Esophagus squamous epithelium (tissue), 5 donors: Measurements from ENCODE around the gene MBD4. TPM values are rescaled to one million over a fixed set of nuclear protein-coding genes. Genes with fewer than 3 reads are reported as not detected.

Experiments
- DNase-seq: peaks from one replicate; lab custom pipeline; 2025; lab: John Stamatoyannopoulos, UW
- H3K27ac ChIP-seq, 4 donors: fragments of 200-600 bp; sonication (generic); one replicate each; pipeline ENCODE4 v1.5.1; 2016 to 2019; ENCODE audit warnings: mild to moderate bottlenecking in 1 of 4
- H3K27me3 ChIP-seq, 4 donors: fragments of 200-600 bp; sonication (generic); 1 replicate in 3 of 4; 2 replicates in 1 of 4; pipeline versions ENCODE4 v1.5.1 to v1.6.0; 2017 to 2021; ENCODE audit warnings: antibody characterized with exemption in 1 of 4
- H3K36me3 ChIP-seq, 3 donors: fragments of 200-600 bp; sonication (generic); one replicate each; pipeline ENCODE4 v1.5.1; 2016 to 2019
- H3K4me1 ChIP-seq, 3 donors: fragments of 200-600 bp; sonication (generic); one replicate each; pipeline ENCODE4 v1.5.1; 2017 to 2019
- H3K4me3 ChIP-seq, 4 donors: fragments of 200-600 bp; sonication (generic); 1 replicate in 3 of 4; 2 replicates in 1 of 4; pipeline ENCODE4 v1.5.1; 2016 to 2019; ENCODE audit warnings: mild to moderate bottlenecking in 2 of 4, moderate library complexity in 1 of 4
- H3K9me3 ChIP-seq, 3 donors: fragments of 200-600 bp; sonication (generic); one replicate each; pipeline ENCODE4 v1.5.1; 2016 to 2019
- CTCF ChIP-seq, 6 experiments: fragments of 450-650 bp in 4 of 6; fragments of 200-600 bp in 2 of 6; sonication (generic) in 2 of 6; IDR thresholded peaks; one replicate each; pipeline ENCODE4 v1.5.1; 2016 to 2019; ENCODE audit warnings: antibody characterized with exemption in 6 of 6, mild to moderate bottlenecking in 4 of 6, moderate library complexity in 4 of 6
- POLR2A ChIP-seq, 4 donors: fragments of 450-650 bp; IDR thresholded peaks; one replicate each; pipeline ENCODE4 v1.6.1; 2017; ENCODE audit warnings: antibody characterized with exemption in 4 of 4, mild to moderate bottlenecking in 4 of 4, moderate library complexity in 3 of 4
- WGBS, 2 donors: methylation state at CpG; one replicate each; pipeline ENCODE4 v1.1.5; 2018; 5-methylcytosine and 5-hydroxymethylcytosine counted together
- intact Hi-C: fragments of 100-400 bp; cut with DNase I; formaldehyde crosslinking; loops from one replicate; pipeline ENCODE4 v1.15.0; 2022
- total RNA-seq, 4 donors: library from RNA; depleted of rRNA; stranded (reverse); fragments of >200 nt; gene quantifications; one replicate each; pipeline ENCODE4 v1.1.0, GENCODE V29; 2016
- donor health status: DM: yes; HTN: yes; CAD: no.

The MBD4 gene
- total RNA-seq, 4 donors from 2014 or later = 10.9 to 21.5 (median 17.6) TPM

- DNase-seq = no peak
Observed at GRCh38 chr3:129425619-129426018, 14.1 kb downstream of the MBD4 start.

GRCh38 chr3:129425213-129425612 lies 14.5 kb downstream of the MBD4 start:
- intact Hi-C loops = no loop called here
- no peak overlapping the region for H3K27ac ChIP-seq
- no peak for TF ChIP-seq CTCF (IDR thresholded peaks at IDR 0.05)
- TF ChIP-seq POLR2A (IDR thresholded peaks at IDR 0.05) = no peak
- no peaks in the 10 kb centered on the region for H3K27me3 ChIP-seq
- WGBS, 2 donors = 71 to 82% methylated on average over 3 of the region's 3 CpGs
- H3K9me3 ChIP-seq = no peaks in the 10 kb centered on the region
- peaks cover 0 to 7% (median 3%) of the 10 kb centered on the region in 3 donors for H3K36me3 ChIP-seq
- peaks cover 11 to 21% (median 15%) of the 10 kb centered on the region in 3 donors for H3K4me1 ChIP-seq
- DNase-seq = no peak
- no peak overlapping the region for H3K4me3 ChIP-seq

More at GRCh38 chr3:129425619-129426018, 14.1 kb downstream of the MBD4 start:
- Histone ChIP-seq H3K4me3 (no peak overlapping the region), H3K27ac (no peak overlapping the region), H3K4me1 (peaks cover 11 to 21% (median 15%) of the 10 kb centered on the region in 3 donors), H3K36me3 (peaks cover 0 to 11% (median 3%) of the 10 kb centered on the region in 3 donors), H3K9me3 (no peaks in the 10 kb centered on the region), H3K27me3 (no peaks in the 10 kb centered on the region)
- intact Hi-C loops = no loop called here
- WGBS, 2 donors = 77 to 82% methylated on average over 2 of the region's 2 CpGs
- no peak for TF ChIP-seq POLR2A (IDR thresholded peaks at IDR 0.05)
- no peak for TF ChIP-seq CTCF (IDR thresholded peaks at IDR 0.05)

GRCh38 chr3:129424185-129424841 lies 15.4 kb downstream of the MBD4 start:
- no peak overlapping the region for H3K27ac ChIP-seq
- intact Hi-C loops = no loop called here
- no peak for DNase-seq
- peaks cover 11 to 21% (median 15%) of the 10 kb centered on the region in 3 donors for H3K4me1 ChIP-seq
- 47 to 52% methylated on average over 3 to 4 of the region's 4 CpGs for WGBS, 2 donors
- no peaks in the 10 kb centered on the region for H3K9me3 ChIP-seq
- TF ChIP-seq CTCF (IDR thresholded peaks at IDR 0.05) (no peak), POLR2A (IDR thresholded peaks at IDR 0.05) (no peak)
- no peaks in the 10 kb centered on the region for H3K36me3 ChIP-seq
- H3K4me3 ChIP-seq = no peak overlapping the region
- no peaks in the 10 kb centered on the region for H3K27me3 ChIP-seq

GRCh38 chr3:129422897-129423296 lies 16.9 kb downstream of the MBD4 start:
- no peak overlapping the region for H3K4me3 ChIP-seq
- H3K27me3 ChIP-seq = no peaks in the 10 kb centered on the region
- H3K36me3 ChIP-seq = no peaks in the 10 kb centered on the region
- H3K9me3 ChIP-seq = no peaks in the 10 kb centered on the region
- DNase-seq = no peak
- TF ChIP-seq CTCF (IDR thresholded peaks at IDR 0.05) (no peak), POLR2A (IDR thresholded peaks at IDR 0.05) (no peak)
- no peak overlapping the region for H3K27ac ChIP-seq
- 83 to 100% methylated on average over 1 of the region's 1 CpG for WGBS, 2 donors
- intact Hi-C loops = no loop called here
- peaks cover 3 to 6% (median 4%) of the 10 kb centered on the region in 3 donors for H3K4me1 ChIP-seq

GRCh38 chr3:129421988-129422745 lies 17.6 kb downstream of the MBD4 start:
- Histone ChIP-seq H3K27me3 (no peaks in the 10 kb centered on the region), H3K4me1 (no peaks in the 10 kb centered on the region), H3K4me3 (no peak overlapping the region), H3K36me3 (no peaks in the 10 kb centered on the region), H3K27ac (no peak overlapping the region), H3K9me3 (no peaks in the 10 kb centered on the region)
- no peak for DNase-seq
- 78 to 84% methylated on average over 6 of the region's 6 CpGs for WGBS, 2 donors
- intact Hi-C loops = no loop called here
- peak in 1 of 6 experiments; percentile 5 for TF ChIP-seq CTCF (IDR thresholded peaks at IDR 0.05)
- no peak for TF ChIP-seq POLR2A (IDR thresholded peaks at IDR 0.05)
